ENCODE data around the gene PRPSAP2.

Gene PRPSAP2

DNA sequence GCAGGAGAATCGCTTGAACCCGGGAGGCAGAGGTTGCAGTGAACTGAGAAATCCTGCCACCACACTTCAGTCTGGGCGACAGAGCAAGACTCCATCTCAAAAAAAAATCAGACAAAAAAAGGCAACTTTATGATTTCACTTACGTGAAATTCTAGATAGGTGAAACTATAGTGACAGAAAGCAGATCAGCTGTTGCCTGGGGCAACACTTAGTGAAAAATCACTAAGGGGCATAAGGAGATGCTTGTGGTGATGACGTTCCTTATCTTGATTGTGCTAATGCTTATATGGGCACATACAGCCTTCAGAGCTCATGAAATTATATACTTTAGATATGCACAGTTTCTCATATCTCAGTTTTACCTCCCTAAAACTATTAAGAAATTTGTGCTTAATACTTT is 52.4 kb downstream of the PRPSAP2 start:
- H3K9me3 ChIP-seq (ENCODE audit: severe bottlenecking) = no peaks in the 10 kb centered on the region
- DNase-seq (ENCODE audit: low spot score) (no peak), ATAC-seq (ENCODE audit: low read depth) (no peak)
- no peak overlapping the region for H3K4me3 ChIP-seq (ENCODE audit: severe bottlenecking)
- H3K27me3 ChIP-seq (ENCODE audit: insufficient read depth, poor library complexity, severe bottlenecking) = no peaks in the 10 kb centered on the region
- peaks cover 38% of the 10 kb centered on the region for H3K36me3 ChIP-seq (ENCODE audit: low read depth)
- H3K27ac ChIP-seq (ENCODE audit: poor library complexity, severe bottlenecking) = no peak overlapping the region
- H3K4me1 ChIP-seq (ENCODE audit: insufficient read depth, poor library complexity, severe bottlenecking) = no peaks in the 10 kb centered on the region
- no peak for TF ChIP-seq CTCF (IDR thresholded peaks at IDR 0.05; ENCODE audit: poor library complexity, severe bottlenecking)

DNA sequence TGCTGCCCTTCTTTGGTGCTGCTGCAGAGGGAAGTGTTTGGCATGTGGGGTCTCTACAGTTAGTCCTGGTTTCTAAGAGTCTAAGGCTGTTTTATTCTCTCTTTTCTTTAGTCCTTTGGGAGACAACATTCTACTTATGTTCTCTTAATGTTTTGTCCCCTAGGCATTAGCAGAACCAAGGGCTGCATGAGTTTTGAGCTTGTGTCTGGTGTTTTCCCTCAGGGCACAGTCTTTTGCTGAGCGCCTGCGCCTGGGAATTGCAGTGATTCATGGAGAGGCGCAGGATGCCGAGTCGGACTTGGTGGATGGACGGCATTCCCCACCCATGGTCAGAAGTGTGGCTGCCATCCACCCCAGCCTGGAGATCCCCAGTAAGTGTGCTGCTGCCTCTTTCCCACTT is 53.0 kb downstream of the PRPSAP2 start:
- TF ChIP-seq CTCF (IDR thresholded peaks at IDR 0.05; ENCODE audit: poor library complexity, severe bottlenecking) = no peak
- Histone ChIP-seq H3K4me3 (ENCODE audit: severe bottlenecking) (no peak overlapping the region), H3K27me3 (ENCODE audit: insufficient read depth, poor library complexity, severe bottlenecking) (no peaks in the 10 kb centered on the region), H3K36me3 (ENCODE audit: low read depth) (peaks cover 40% of the 10 kb centered on the region), H3K9me3 (ENCODE audit: severe bottlenecking) (no peaks in the 10 kb centered on the region), H3K27ac (ENCODE audit: poor library complexity, severe bottlenecking) (no peak overlapping the region), H3K4me1 (ENCODE audit: insufficient read depth, poor library complexity, severe bottlenecking) (no peaks in the 10 kb centered on the region)
- DNase-seq (ENCODE audit: low spot score) = no peak
- no peak for ATAC-seq (ENCODE audit: low read depth)

- Histone ChIP-seq H3K9me3 (ENCODE audit: severe bottlenecking) (no peaks in the 10 kb centered on the region), H3K4me3 (ENCODE audit: severe bottlenecking) (no peak overlapping the region), H3K27me3 (ENCODE audit: insufficient read depth, poor library complexity, severe bottlenecking) (no peaks in the 10 kb centered on the region), H3K27ac (ENCODE audit: poor library complexity, severe bottlenecking) (no peak overlapping the region), H3K36me3 (ENCODE audit: low read depth) (peaks cover 5% of the 10 kb centered on the region; the same call in 1 of the 2 replicates), H3K4me1 (ENCODE audit: insufficient read depth, poor library complexity, severe bottlenecking) (peaks cover 16% of the 10 kb centered on the region)
- ATAC-seq (ENCODE audit: low read depth) = no peak
- no peak for TF ChIP-seq CTCF (IDR thresholded peaks at IDR 0.05; ENCODE audit: poor library complexity, severe bottlenecking)
- no peak for DNase-seq (ENCODE audit: low spot score)
Observed at GRCh38 chr17:18916816-18917500, 59.0 kb downstream of the PRPSAP2 start.

DNA sequence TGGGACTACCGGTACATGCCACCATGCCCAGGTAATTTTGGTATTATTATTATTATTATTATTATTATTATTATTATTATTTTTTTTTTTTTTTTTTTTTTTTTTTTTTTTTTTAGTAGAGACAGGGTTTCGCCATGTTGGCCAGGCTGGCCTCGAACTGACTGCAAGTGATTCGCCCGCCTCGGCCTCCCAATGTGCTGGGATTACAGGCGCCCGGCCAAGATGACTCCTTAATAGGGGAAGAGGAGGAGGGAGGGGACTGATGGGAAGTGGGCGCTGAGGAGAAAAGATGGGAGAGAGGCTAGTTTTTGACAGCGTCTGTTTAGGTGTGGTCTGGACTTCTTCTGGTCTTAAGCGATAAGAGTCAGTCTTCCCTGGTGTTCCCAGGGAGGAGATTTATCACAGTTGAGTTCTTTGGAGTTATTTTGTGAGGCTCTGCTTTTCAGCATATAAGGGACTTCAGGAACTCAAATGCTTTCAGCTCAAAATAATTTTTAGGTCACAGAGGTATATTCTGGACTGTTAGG is 59.6 kb downstream of the PRPSAP2 start:
- H3K4me1 ChIP-seq (ENCODE audit: insufficient read depth, poor library complexity, severe bottlenecking) = peaks cover 21% of the 10 kb centered on the region
- H3K9me3 ChIP-seq (ENCODE audit: severe bottlenecking) = no peaks in the 10 kb centered on the region
- no peak overlapping the region for H3K27ac ChIP-seq (ENCODE audit: poor library complexity, severe bottlenecking)
- no peak for TF ChIP-seq CTCF (IDR thresholded peaks at IDR 0.05; ENCODE audit: poor library complexity, severe bottlenecking)
- ATAC-seq (ENCODE audit: low read depth) (no peak), DNase-seq (ENCODE audit: low spot score) (no peak)
- H3K4me3 ChIP-seq (ENCODE audit: severe bottlenecking) = no peak overlapping the region
- no peaks in the 10 kb centered on the region for H3K27me3 ChIP-seq (ENCODE audit: insufficient read depth, poor library complexity, severe bottlenecking)
- H3K36me3 ChIP-seq (ENCODE audit: low read depth) = peaks cover 5% of the 10 kb centered on the region; the same call in 1 of the 2 replicates

DNA sequence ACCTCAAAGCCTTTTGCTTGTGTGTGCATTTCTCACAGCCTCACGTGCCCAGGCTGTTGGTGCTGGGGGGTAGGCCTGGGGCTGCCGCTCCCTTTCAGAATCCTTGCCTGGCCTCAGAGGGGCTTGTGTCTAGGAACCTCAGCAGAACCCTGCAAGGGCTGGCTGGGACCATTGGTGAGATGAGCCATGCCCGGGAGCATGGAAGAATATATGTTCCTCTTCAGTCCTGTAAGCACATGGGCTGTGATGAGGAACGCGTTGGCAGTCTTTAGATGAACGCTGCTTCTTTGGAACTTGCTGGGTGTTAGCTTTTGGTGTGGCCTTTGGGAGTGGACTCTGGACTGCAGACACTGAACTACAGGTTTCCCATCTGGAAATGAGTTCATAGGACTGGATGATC is 62.0 kb downstream of the PRPSAP2 start:
- peaks cover 21% of the 10 kb centered on the region for H3K4me1 ChIP-seq (ENCODE audit: insufficient read depth, poor library complexity, severe bottlenecking)
- H3K27ac ChIP-seq (ENCODE audit: poor library complexity, severe bottlenecking) = no peak overlapping the region
- H3K4me3 ChIP-seq (ENCODE audit: severe bottlenecking) = no peak overlapping the region
- DNase-seq (ENCODE audit: low spot score) = no peak
- no peak for TF ChIP-seq CTCF (IDR thresholded peaks at IDR 0.05; ENCODE audit: poor library complexity, severe bottlenecking)
- H3K27me3 ChIP-seq (ENCODE audit: insufficient read depth, poor library complexity, severe bottlenecking) = no peaks in the 10 kb centered on the region
- no peak for ATAC-seq (ENCODE audit: low read depth)
- H3K36me3 ChIP-seq (ENCODE audit: low read depth) = peaks cover 12% of the 10 kb centered on the region
- no peaks in the 10 kb centered on the region for H3K9me3 ChIP-seq (ENCODE audit: severe bottlenecking)
